B cell (primary cell): ENCODE results near the gene NTMT1. TPM values are rescaled to one million over a fixed set of nuclear protein-coding genes. Genes with fewer than 3 reads are reported as not detected.
"Not testable (repeated sequence)": the region's sequence is repeated elsewhere in the genome, so short reads cannot be mapped to it uniquely, and the experiment has no call there.

ENCODE experiments used
- ATAC-seq: fragments of 200-7000 bp; cut with Tn5 transposase; one replicate; pipeline ENCODE4 v1.10.0; 2021; ENCODE audit warnings: low read depth, mild to moderate bottlenecking, moderate number of reproducible peaks, moderate library complexity
- CTCF ChIA-PET: fragments of 350-600 bp; sonication (Branson Sonifier 250); formaldehyde crosslinking; loops from one replicate; lab custom pipeline; 2021; ENCODE audit warnings: antibody characterized with exemption, inconsistent platforms; lab: Charles Lee
- POLR2A ChIA-PET: fragments of 350-600 bp; sonication (Branson Sonifier 250); formaldehyde crosslinking; loops from one replicate; lab custom pipeline; 2021; ENCODE audit warnings: antibody characterized with exemption; lab: Charles Lee
- DNase-seq: peaks from one replicate; pipeline ENCODE4 v3.0.0; 2013
- H2AFZ ChIP-seq: 2 replicates; pipeline ENCODE4 v1.6.1; 2012; ENCODE audit warnings: mild to moderate bottlenecking, low read depth, low read length; ENCODE audit not compliant: insufficient read depth, poor library complexity, severe bottlenecking
- H3K27ac ChIP-seq, 2 donors: 1 replicate in 1 of 2; 2 replicates in 1 of 2; pipeline ENCODE4 v1.5.1; 2012 to 2013; ENCODE audit warnings: low read length in 2 of 2, mild to moderate bottlenecking in 2 of 2, moderate library complexity in 1 of 2
- H3K27me3 ChIP-seq, 4 experiments: fragments of 200-600 bp in 1 of 4; sonication (generic) in 1 of 4; replicated peaks in 1 of 4; 1 replicate in 2 of 4; 2 replicates in 2 of 4; pipeline versions ENCODE4 v1.6.1 to v1.7.0; 2013 to 2016; ENCODE audit warnings: low read length in 3 of 4, mild to moderate bottlenecking in 2 of 4, mixed read lengths in 1 of 4, moderate library complexity in 1 of 4; ENCODE audit not compliant: insufficient read depth in 4 of 4, control insufficient read depth in 3 of 4; ENCODE audit errors: control extremely low read depth in 1 of 4
- H3K36me3 ChIP-seq, 2 experiments: replicated peaks in 1 of 2; 1 replicate in 1 of 2; 2 replicates in 1 of 2; pipeline versions ENCODE4 v1.6.1 to v1.7.1; 2013; ENCODE audit warnings: low read length in 1 of 2; ENCODE audit not compliant: insufficient read depth in 2 of 2, control insufficient read depth in 1 of 2; ENCODE audit errors: control extremely low read depth in 1 of 2, extremely low read depth in 1 of 2
- H3K4me1 ChIP-seq, 2 donors: fragments of 200-600 bp in 1 of 2; sonication (generic) in 1 of 2; 1 replicate in 1 of 2; 2 replicates in 1 of 2; pipeline versions ENCODE4 v1.5.1 to v1.6.1; 2013 to 2017; ENCODE audit warnings: low read length in 2 of 2; ENCODE audit not compliant: control insufficient read depth in 2 of 2, insufficient read depth in 2 of 2
- H3K4me2 ChIP-seq: replicated peaks from 2 replicates; pipeline ENCODE3; 2012; ENCODE audit warnings: mild to moderate bottlenecking, low read depth, low read length; ENCODE audit not compliant: poor library complexity, severe bottlenecking
- H3K4me3 ChIP-seq, 5 experiments: fragments of 200-600 bp in 1 of 5; sonication (generic) in 1 of 5; 1 replicate in 3 of 5; 2 replicates in 2 of 5; pipeline versions ENCODE4 v1.5.1 to v1.7.0; 2011 to 2016; ENCODE audit warnings: low read length in 4 of 5, mild to moderate bottlenecking in 4 of 5, low read depth in 2 of 5, control low read depth in 1 of 5, moderate library complexity in 1 of 5; ENCODE audit not compliant: insufficient read depth in 1 of 5; ENCODE audit errors: control extremely low read depth in 1 of 5, extremely low read depth in 1 of 5
- H3K79me2 ChIP-seq: fragments of 200-600 bp; sonication (generic); one replicate; pipeline ENCODE4 v1.6.0; 2016; ENCODE audit warnings: low read length; ENCODE audit not compliant: control insufficient read depth, insufficient read depth
- H3K9ac ChIP-seq: fragments of 200-600 bp; sonication (generic); 2 replicates; pipeline ENCODE4 v1.6.1; 2017; ENCODE audit warnings: mild to moderate bottlenecking, low read length, moderate library complexity
- H3K9me3 ChIP-seq, 3 donors: one replicate each; pipeline versions ENCODE4 v1.6.1 to v1.7.1; 2013; ENCODE audit warnings: low read length in 2 of 3; ENCODE audit not compliant: control insufficient read depth in 2 of 3, insufficient read depth in 1 of 3; ENCODE audit errors: control extremely low read depth in 1 of 3
- H4K20me1 ChIP-seq: 2 replicates; pipeline ENCODE4 v1.6.0; 2012; ENCODE audit warnings: mild to moderate bottlenecking, low read length; ENCODE audit not compliant: insufficient read depth, control insufficient read depth, poor library complexity, severe bottlenecking
- H3K27ac Mint-ChIP-seq: one replicate; pipeline ENCODE4 v1.8.0; 2021; ENCODE audit warnings: mixed read lengths
- H3K27me3 Mint-ChIP-seq: one replicate; pipeline ENCODE4 v1.8.0; 2021; ENCODE audit warnings: mixed read lengths
- H3K4me1 Mint-ChIP-seq: one replicate; pipeline ENCODE4 v1.8.0; 2021; ENCODE audit warnings: mixed read lengths
- H3K4me3 Mint-ChIP-seq: one replicate; pipeline ENCODE4 v1.8.0; 2021; ENCODE audit warnings: mixed read lengths
- H3K9me3 Mint-ChIP-seq: one replicate; pipeline ENCODE4 v1.8.0; 2022; ENCODE audit warnings: mixed read lengths; ENCODE audit not compliant: insufficient read depth
- CTCF ChIP-seq: fragments of 200-600 bp; IDR thresholded peaks from one replicate; pipeline ENCODE4 v1.8.0; 2022; ENCODE audit warnings: antibody characterized with exemption, mild to moderate bottlenecking
- EZH2 ChIP-seq: IDR thresholded peaks from 2 replicates; pipeline ENCODE4 v1.6.1; 2012; ENCODE audit warnings: borderline replicate concordance, low read depth, mild to moderate bottlenecking, moderate library complexity, low read length; ENCODE audit not compliant: insufficient read depth, poor library complexity, severe bottlenecking
- WGBS: methylation state at CpG from one replicate; pipeline ENCODE4 v1.1.5; 2013; ENCODE audit warnings: missing lambda C conversion rate; ENCODE audit not compliant: insufficient coverage; 5-methylcytosine and 5-hydroxymethylcytosine counted together
- intact Hi-C: fragments of 100-400 bp; cut with micrococcal nuclease; formaldehyde crosslinking; loops from one replicate; pipeline ENCODE4 v1.10.0; 2022
- polyA plus RNA-seq: library from polyadenylated mRNA; depleted of rRNA; stranded (reverse); fragments of >200 nt; gene quantifications from 2 replicates; pipeline ENCODE4 v1.2.3, GENCODE V29; 2012
- total RNA-seq, 2 donors: library from RNA; stranded (reverse); fragments of 120-200 nt in 1 of 2; gene quantifications; 1 replicate in 1 of 2; 2 replicates in 1 of 2; pipeline versions ENCODE4 v1.2.3 to v1.2.4, GENCODE V29; 2013 to 2022

Gene NTMT1
- total and polyA plus RNA-seq, 2 donors (not counting 1 experiment from before 2014, with no cell fraction given), result 21.8 to 35.3 TPM

GRCh38 chr9:129590466-129590865 lies 35.5 kb upstream of the NTMT1 start:
- ATAC-seq (no peak), DNase-seq (no peak)
- intact Hi-C loops, result no loop called here
- no peaks in the 10 kb centered on the region for H3K4me1 Mint-ChIP-seq
- TF ChIP-seq CTCF (no peak), EZH2 (no peak)
- H3K4me2 ChIP-seq, result no peak overlapping the region
- H3K27me3 ChIP-seq, result peaks cover 0 to 7% (median 0%) of the 10 kb centered on the region in 4 experiments
- no peaks in the 10 kb centered on the region for H3K79me2 ChIP-seq
- H4K20me1 ChIP-seq, result no peaks in the 10 kb centered on the region
- H3K4me3 ChIP-seq, result no peak overlapping the region
- peaks cover 57% of the 10 kb centered on the region for H3K27me3 Mint-ChIP-seq
- no peaks in the 10 kb centered on the region for H3K36me3 ChIP-seq
- no peaks in the 10 kb centered on the region for H3K9me3 ChIP-seq
- no peak overlapping the region for H3K27ac Mint-ChIP-seq
- CTCF ChIA-PET, result no interaction called here
- H2AFZ ChIP-seq, result no peak overlapping the region
- 98% methylated on average over 4 of the region's 6 CpGs for WGBS
- no peak overlapping the region for H3K9ac ChIP-seq
- no peaks in the 10 kb centered on the region for H3K4me1 ChIP-seq
- POLR2A ChIA-PET, result no interaction called here
- H3K27ac ChIP-seq, result no peak overlapping the region
- H3K9me3 Mint-ChIP-seq, result no peaks in the 10 kb centered on the region
- no peak overlapping the region for H3K4me3 Mint-ChIP-seq

GRCh38 chr9:129591916-129592315 lies 34.0 kb upstream of the NTMT1 start:
- Histone ChIP-seq H3K27me3 (peaks cover 0 to 15% (median 2%) of the 10 kb centered on the region in 4 experiments), H4K20me1 (no peaks in the 10 kb centered on the region), H3K4me1 (peaks cover 0 to 2% of the 10 kb centered on the region in 2 donors), H3K9ac (no peak overlapping the region), H3K4me2 (no peak overlapping the region), H3K79me2 (no peaks in the 10 kb centered on the region), H3K4me3 (no peak overlapping the region), H2AFZ (no peak overlapping the region), H3K36me3 (no peaks in the 10 kb centered on the region), H3K27ac (no peak overlapping the region), H3K9me3 (peaks cover 0 to 4% (median 0%) of the 10 kb centered on the region in 3 donors)
- intact Hi-C loops, result no loop called here
- WGBS, result 98% methylated on average over 4 of the region's 5 CpGs
- no peak for DNase-seq
- Mint-ChIP-seq H3K9me3 (no peaks in the 10 kb centered on the region), H3K27ac (no peak overlapping the region), H3K4me1 (peaks cover 4% of the 10 kb centered on the region), H3K4me3 (no peak overlapping the region), H3K27me3 (peaks cover 64% of the 10 kb centered on the region)
- ATAC-seq, result no peak
- TF ChIP-seq CTCF (no peak), EZH2 (no peak)
- ChIA-PET CTCF (no interaction called here), POLR2A (no interaction called here)

- H2AFZ ChIP-seq, H3K27ac ChIP-seq, H3K9me3 Mint-ChIP-seq, H3K9me3 ChIP-seq, H3K27ac Mint-ChIP-seq, H3K4me1 ChIP-seq, POLR2A ChIA-PET, ATAC-seq, DNase-seq, intact Hi-C loops, H3K79me2 ChIP-seq, H3K4me1 Mint-ChIP-seq, H3K4me3 ChIP-seq, H3K36me3 ChIP-seq, H3K4me2 ChIP-seq, H3K9ac ChIP-seq, H3K4me3 Mint-ChIP-seq, H4K20me1 ChIP-seq: not testable (repeated sequence)
- peaks cover 0 to 24% (median 5%) of the 10 kb centered on the region in 4 experiments for H3K27me3 ChIP-seq
- H3K27me3 Mint-ChIP-seq, result peaks cover 56% of the 10 kb centered on the region
- 92% methylated on average over 10 of the region's 10 CpGs for WGBS
- CTCF ChIA-PET, result interaction anchor here (0.7 to 0.9 kb wide), 2 partner anchors 9 to 454 kb away, joined by 3 read pairs; no protein-coding TSS in a partner anchor
These were observed 33.2 kb upstream of the NTMT1 start for GRCh38 chr9:129592790-129593189.
